HG03520 (cell line): ENCODE measurements around the gene ENTPD2.

ENCODE experiments used
- ATAC-seq: cut with Tn5 transposase; IDR thresholded peaks from one replicate; pipeline ENCODE4 v1.9.1; 2021; ENCODE audit warnings: mild to moderate bottlenecking, moderate library complexity; ENCODE audit not compliant: unreplicated experiment

The ENTPD2 gene

GRCh38 chr9:137018761-137019559, 34.9 kb downstream of the ENTPD2 start:
- no peak for ATAC-seq

GRCh38 chr9:137017791-137018497, 35.9 kb downstream of the ENTPD2 start:
- no peak for ATAC-seq

- no peak for ATAC-seq
These were observed 36.8 kb downstream of the ENTPD2 start for GRCh38 chr9:137017071-137017470.

DNA sequence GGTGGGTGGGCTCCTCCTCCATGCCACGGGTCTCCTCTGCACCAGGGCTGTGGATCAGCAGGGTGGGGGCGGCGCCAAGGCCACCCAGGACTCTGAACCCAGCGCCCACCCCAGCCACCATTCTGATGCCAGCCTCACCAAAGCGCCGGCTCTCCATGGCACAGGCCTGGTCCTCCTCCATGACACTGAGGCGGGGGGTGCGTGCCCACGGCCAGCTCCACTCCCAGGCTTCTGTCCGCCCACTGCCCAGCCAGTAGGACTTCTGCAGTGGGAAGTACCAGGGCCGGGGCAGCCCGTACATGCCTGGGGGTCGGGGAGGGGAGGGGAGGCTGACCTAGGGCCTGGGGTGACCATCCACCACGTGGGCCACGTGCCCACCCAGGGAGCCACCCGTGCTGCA, 37.4 kb downstream of the ENTPD2 start:
- ATAC-seq = no peak

GRCh38 chr9:137015976-137016375, 37.9 kb downstream of the ENTPD2 start:
- no peak for ATAC-seq

DNA sequence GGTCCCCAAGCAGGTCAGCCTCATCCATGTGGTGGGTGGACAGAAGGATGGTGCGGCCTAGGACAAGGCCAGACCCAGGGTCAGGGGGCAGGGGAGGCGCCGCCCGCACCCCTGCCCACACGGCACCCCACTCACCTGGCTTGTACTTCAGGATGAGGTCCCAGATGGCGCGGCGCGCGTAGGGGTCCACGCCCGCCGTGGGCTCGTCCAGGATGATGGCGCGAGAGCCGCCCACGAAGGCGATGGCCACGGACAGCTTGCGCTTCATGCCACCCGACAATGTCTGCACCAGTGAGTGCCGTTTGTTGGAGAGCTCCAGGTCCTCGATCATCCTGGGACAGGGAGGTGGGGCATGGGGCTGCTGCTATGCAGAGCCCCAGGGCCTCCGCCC, 38.3 kb downstream of the ENTPD2 start:
- ATAC-seq = no peak

- ATAC-seq = no peak
These were observed 38.9 kb downstream of the ENTPD2 start for GRCh38 chr9:137014776-137015539.

- ATAC-seq = no peak
These were observed 39.7 kb downstream of the ENTPD2 start for GRCh38 chr9:137014166-137014565.

GRCh38 chr9:137013571-137013940, 40.3 kb downstream of the ENTPD2 start:
- no peak for ATAC-seq

DNA sequence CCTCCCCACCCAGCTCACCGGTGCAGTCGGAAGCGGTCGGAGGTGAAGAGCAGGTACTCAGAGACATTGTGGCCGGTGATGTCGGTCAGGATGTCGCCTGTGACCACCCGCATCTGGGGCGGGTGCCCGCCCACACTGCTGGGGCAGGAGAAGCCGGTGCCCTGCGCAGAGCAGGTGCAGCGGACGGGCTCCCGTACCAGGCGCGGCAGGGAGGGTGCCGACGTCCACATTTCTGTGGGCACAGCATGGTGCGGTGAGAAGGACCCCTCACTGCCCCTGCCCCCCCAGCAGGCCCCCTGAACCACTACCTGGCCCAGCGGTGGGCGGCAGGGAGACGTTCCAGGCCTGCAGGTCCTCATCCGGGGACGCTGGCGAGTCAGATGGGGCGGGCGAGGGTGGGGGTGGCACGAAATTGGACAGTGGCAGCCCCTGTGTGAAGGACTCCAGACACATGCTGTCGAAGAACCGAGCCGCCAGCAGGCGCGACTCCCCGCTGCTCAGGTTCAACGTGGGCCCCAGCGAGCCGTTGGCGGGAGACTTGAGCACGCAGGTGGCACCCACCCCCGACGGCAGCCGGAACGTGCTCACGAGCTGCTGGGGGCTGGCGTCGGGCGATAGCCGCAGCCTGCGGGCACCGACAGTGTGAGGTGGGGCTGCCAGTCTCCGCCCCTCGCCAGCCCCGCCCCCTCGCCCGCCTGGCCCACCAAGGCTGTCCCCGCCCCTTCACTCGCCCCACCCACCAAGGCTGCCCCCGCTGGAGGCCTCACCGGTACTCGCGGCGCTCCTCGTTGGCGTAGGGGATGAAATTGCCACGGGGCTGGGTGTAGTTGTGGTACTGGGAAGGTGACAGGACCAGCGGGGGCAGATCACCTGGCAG, 40.9 kb downstream of the ENTPD2 start:
- ATAC-seq = no peak

DNA sequence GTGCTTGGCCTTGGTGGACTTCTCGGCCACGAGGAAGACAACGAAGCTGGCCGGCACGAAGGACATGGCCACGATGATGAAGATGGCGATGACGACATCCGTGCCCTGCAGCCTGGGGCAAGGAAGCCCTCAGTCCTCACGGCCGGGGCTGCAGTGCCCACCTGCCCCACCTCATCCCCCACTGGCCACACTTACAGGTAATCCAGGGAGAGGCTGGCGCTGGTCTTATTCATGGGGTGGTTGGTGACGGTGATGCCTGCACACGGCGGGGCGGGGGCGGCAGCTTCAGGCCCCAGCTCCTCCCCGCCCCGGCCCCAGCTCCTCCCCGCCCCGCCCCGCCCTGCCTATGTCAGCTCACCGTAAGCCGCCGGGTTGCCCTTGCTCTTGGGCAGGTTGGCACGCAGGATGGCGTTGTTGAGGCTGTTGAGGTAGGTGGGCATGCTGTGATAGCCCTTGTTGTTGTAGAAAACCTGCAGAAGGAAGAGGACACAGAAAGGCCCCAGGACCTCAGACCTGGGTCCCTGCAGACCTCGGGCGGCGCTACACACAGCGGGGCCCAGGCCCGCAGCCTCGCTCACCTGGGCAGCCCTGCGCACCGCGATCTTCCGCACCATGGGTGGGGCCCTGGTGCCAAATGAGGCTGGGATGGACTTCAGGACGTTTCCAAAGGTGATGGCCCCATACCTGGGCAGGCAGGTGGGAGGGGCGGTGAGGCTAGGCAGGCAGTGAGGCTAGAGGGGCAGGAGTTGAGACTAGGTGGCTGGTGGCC, 41.8 kb downstream of the ENTPD2 start:
- no peak for ATAC-seq

- ATAC-seq = no peak
These were observed 42.7 kb downstream of the ENTPD2 start for GRCh38 chr9:137011156-137011555.

DNA sequence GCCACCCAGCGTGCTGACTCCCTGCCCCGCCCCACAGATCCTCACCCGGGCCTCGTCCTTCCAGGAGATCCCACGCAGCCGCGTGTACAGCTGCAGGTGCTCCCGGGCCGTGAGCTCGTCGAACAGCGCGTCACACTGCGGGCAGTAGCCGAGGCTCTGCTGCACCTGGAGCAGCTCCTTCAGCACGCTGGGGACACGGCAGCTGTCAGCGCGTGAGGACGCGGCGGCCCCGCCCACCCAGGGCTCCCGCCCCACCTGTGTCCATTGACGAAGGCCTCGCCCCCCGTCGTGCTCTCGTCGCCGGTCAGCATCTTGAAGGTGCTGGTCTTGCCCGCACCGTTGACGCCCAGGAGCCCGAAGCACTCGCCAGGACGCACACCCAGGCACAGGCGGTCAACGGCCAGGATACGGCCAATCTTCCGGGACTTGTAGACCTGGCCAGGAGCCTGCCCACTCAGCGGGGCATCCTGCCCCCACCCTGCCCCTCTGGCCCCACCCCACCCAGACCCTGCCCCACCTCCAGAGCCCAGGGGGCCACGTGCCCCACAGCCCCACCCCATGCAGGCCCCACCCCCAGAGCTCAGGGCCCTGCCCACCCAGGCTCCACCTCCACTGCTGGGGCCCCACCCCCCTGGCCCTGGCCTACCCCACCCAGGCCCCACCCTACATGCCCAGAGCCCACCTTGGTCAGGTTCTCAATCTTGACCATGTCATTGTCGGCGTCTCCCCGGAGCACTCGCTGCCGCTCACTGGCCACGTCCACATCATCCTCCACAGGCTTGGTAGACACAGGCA, 43.7 kb downstream of the ENTPD2 start:
- ATAC-seq = no peak

GRCh38 chr9:137009217-137009616, 44.6 kb downstream of the ENTPD2 start:
- ATAC-seq = no peak

- ATAC-seq = no peak
These were observed 45.5 kb downstream of the ENTPD2 start for GRCh38 chr9:137008312-137008711.

- no peak for ATAC-seq
These were observed 46.0 kb downstream of the ENTPD2 start for GRCh38 chr9:137007816-137008270.

DNA sequence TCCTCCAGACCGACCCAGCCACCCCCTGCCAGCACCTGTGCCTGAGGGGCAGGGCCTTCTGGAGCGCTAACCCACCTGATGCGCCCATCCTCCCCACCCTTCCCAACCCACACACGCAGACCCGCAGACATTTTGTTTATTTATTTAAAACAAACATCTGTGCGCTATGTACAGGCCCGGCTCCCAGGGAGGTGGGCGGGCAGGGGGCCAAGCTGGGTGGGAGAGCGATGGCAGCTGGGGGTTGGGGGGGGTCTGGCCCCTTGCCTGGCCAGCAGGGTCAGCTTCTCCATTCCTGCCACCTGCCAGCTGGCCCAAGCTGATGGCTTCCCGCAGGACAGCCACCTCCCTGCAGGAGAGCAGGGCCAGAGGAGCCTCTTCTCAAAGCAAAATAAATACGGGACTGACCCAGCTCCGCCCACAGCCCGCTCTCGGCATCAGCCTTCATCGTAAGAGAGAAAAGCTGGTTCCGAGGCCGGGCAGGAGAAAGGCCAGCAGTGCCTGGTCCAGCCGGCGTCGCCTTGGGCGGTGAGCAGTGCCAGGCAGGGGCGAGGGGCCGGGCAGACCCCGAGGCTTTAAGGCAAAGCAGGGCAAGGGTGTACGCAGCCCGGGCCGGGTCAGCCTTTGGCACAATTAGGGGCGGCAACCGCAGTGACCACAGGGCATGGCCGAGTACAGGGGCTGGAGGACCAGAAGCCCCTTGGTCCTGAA, 46.6 kb downstream of the ENTPD2 start:
- ATAC-seq = no peak
